CD14-positive monocyte (primary cell): ENCODE data around the gene ZBTB7C. TPM values are rescaled to one million over a fixed set of nuclear protein-coding genes. Genes with fewer than 3 reads are reported as not detected.
A peak's percentile ranks its signal among the peaks of the same experiment; 100 is the strongest.

ENCODE experiments used
- DNase-seq, 3 donors: peaks; one replicate each; pipeline ENCODE4 v3.0.0-alpha.2; 2011 to 2022
- H2AFZ ChIP-seq: 2 replicates; pipeline ENCODE4 v1.6.0; 2012; ENCODE audit warnings: mild to moderate bottlenecking, low read depth, low read length, inconsistent platforms; ENCODE audit not compliant: insufficient read depth, poor library complexity, severe bottlenecking
- H3K27ac ChIP-seq, 2 donors: 1 replicate in 1 of 2; 2 replicates in 1 of 2; pipeline ENCODE4 v1.5.1; 2012 to 2013; ENCODE audit warnings: low read length in 2 of 2, control low read depth in 1 of 2, inconsistent platforms in 1 of 2, low read depth in 1 of 2, mild to moderate bottlenecking in 1 of 2
- H3K27me3 ChIP-seq, 2 donors: one replicate each; pipeline versions ENCODE4 v1.6.0 to v1.6.1; 2011 to 2013; ENCODE audit warnings: low read length in 2 of 2; ENCODE audit not compliant: control insufficient read depth in 2 of 2, insufficient read depth in 2 of 2
- H3K36me3 ChIP-seq, 2 donors: replicated peaks in 1 of 2; 1 replicate in 1 of 2; 2 replicates in 1 of 2; pipeline versions ENCODE4 v1.5.1 to v1.6.1; 2012 to 2013; ENCODE audit warnings: low read length in 2 of 2, control low read depth in 1 of 2, inconsistent platforms in 1 of 2, mild to moderate bottlenecking in 1 of 2; ENCODE audit not compliant: insufficient read depth in 2 of 2, control insufficient read depth in 1 of 2
- H3K4me1 ChIP-seq, 2 donors: 1 replicate in 1 of 2; 2 replicates in 1 of 2; pipeline versions ENCODE4 v1.5.1 to v1.6.1; 2012 to 2013; ENCODE audit warnings: low read length in 2 of 2, control low read depth in 1 of 2, inconsistent platforms in 1 of 2, mild to moderate bottlenecking in 1 of 2, moderate library complexity in 1 of 2; ENCODE audit not compliant: insufficient read depth in 2 of 2, control insufficient read depth in 1 of 2
- H3K4me2 ChIP-seq: replicated peaks from 2 replicates; pipeline ENCODE3; 2012; ENCODE audit warnings: low read length, moderate library complexity, mild to moderate bottlenecking; ENCODE audit not compliant: poor library complexity, severe bottlenecking; ENCODE audit errors: extremely low read depth
- H3K4me3 ChIP-seq, 3 experiments: fragments of 200-600 bp in 1 of 3; sonication (generic) in 1 of 3; replicated peaks in 1 of 3; 1 replicate in 2 of 3; 2 replicates in 1 of 3; pipeline ENCODE4 v1.5.1; 2011 to 2013; ENCODE audit warnings: low read length in 3 of 3, mild to moderate bottlenecking in 3 of 3, control low read depth in 2 of 3, low read depth in 2 of 3, inconsistent platforms in 1 of 3, moderate library complexity in 1 of 3
- H3K79me2 ChIP-seq: 2 replicates; pipeline ENCODE4 v1.6.0; 2012; ENCODE audit warnings: mild to moderate bottlenecking, control low read depth, inconsistent platforms, low read length, moderate library complexity; ENCODE audit not compliant: insufficient read depth
- H3K9ac ChIP-seq: 2 replicates; pipeline ENCODE4 v1.6.0; 2017; ENCODE audit warnings: low read length, mild to moderate bottlenecking; ENCODE audit not compliant: insufficient read depth, poor library complexity, severe bottlenecking
- H3K9me3 ChIP-seq, 2 donors: replicated peaks in 1 of 2; 1 replicate in 1 of 2; 2 replicates in 1 of 2; pipeline versions ENCODE4 v1.5.1 to v1.6.1; 2012 to 2013; ENCODE audit warnings: low read length in 2 of 2, control low read depth in 1 of 2; ENCODE audit not compliant: control insufficient read depth in 1 of 2, insufficient read depth in 1 of 2
- H4K20me1 ChIP-seq: 2 replicates; pipeline ENCODE4 v1.6.0; 2012; ENCODE audit warnings: mild to moderate bottlenecking, low read length, control low read depth, moderate library complexity; ENCODE audit not compliant: insufficient read depth
- H3K27ac Mint-ChIP-seq, 7 donors: one replicate each; pipeline ENCODE4 v1.8.0; 2020; ENCODE audit warnings: mild to moderate bottlenecking in 7 of 7, mixed read lengths in 7 of 7, moderate library complexity in 6 of 7, inconsistent platforms in 2 of 7
- H3K27me3 Mint-ChIP-seq, 3 donors: one replicate each; pipeline ENCODE4 v1.8.0; 2021 to 2022; ENCODE audit warnings: low read depth in 3 of 3, mild to moderate bottlenecking in 3 of 3, mixed read lengths in 3 of 3, moderate library complexity in 3 of 3, inconsistent platforms in 1 of 3
- H3K36me3 Mint-ChIP-seq, 2 donors: one replicate each; pipeline ENCODE4 v1.8.0; 2020; ENCODE audit warnings: mixed read lengths in 2 of 2, inconsistent platforms in 1 of 2, mild to moderate bottlenecking in 1 of 2
- H3K4me1 Mint-ChIP-seq: one replicate; pipeline ENCODE4 v1.8.0; 2020; ENCODE audit warnings: mild to moderate bottlenecking, mixed read lengths
- H3K4me3 Mint-ChIP-seq, 2 donors: one replicate each; pipeline ENCODE4 v1.8.0; 2020; ENCODE audit warnings: mild to moderate bottlenecking in 2 of 2, mixed read lengths in 2 of 2, moderate library complexity in 1 of 2
- H3K9me3 Mint-ChIP-seq, 7 donors: one replicate each; pipeline ENCODE4 v1.8.0; 2020 to 2022; ENCODE audit warnings: mixed read lengths in 7 of 7, mild to moderate bottlenecking in 6 of 7, moderate library complexity in 6 of 7, inconsistent platforms in 2 of 7
- WGBS: methylation state at CpG from one replicate; pipeline ENCODE4 v1.1.5; 2013; ENCODE audit warnings: missing lambda C conversion rate; ENCODE audit not compliant: insufficient coverage; 5-methylcytosine and 5-hydroxymethylcytosine counted together
- intact Hi-C, 2 donors: fragments of 100-400 bp; cut with micrococcal nuclease; formaldehyde crosslinking; loops; one replicate each; pipeline versions ENCODE4 v1.15.0 to v1.15.1; 2023
- polyA plus RNA-seq, 3 donors: library from polyadenylated mRNA; depleted of rRNA in 1 of 3; unstranded in 2 of 3; stranded (reverse) in 1 of 3; fragments of 300-500 nt in 2 of 3; fragments of >200 nt in 1 of 3; fragmentation: Illumina TruSeq in 2 of 3; gene quantifications; 1 replicate in 2 of 3; 2 replicates in 1 of 3; pipeline ENCODE4 v1.2.3, GENCODE V29; 2012 to 2021
- TF ChIP-seq, protein P1 (sequence below): fragments of 200-600 bp; IDR thresholded peaks from one replicate; pipeline ENCODE4 v1.8.0; 2022; ENCODE audit warnings: antibody characterized with exemption, mild to moderate bottlenecking

Gene ZBTB7C
- polyA plus RNA-seq, 3 donors, result 0.03 to 0.09 TPM; not detected in 1

DNA sequence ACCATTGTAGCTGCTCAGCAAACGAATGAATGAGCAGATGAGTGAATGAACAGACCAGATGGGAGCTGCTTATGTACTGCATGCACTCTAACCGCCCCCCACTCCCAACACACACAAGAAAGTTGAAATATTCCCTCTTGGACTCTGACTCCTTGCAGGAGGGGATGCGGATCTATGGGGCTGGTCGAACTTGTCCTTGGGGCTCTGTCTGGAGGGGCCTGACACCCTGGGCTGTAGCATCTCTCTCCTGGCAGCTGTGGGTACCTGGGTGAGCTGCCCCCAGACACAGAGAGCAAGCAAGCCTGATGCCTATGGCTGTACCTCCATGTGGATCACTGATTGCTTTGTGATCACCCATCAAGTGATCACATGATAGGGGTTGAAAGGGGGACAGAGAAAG is 286.4 kb downstream of the ZBTB7C start:
- Histone ChIP-seq H3K79me2 (no peaks in the 10 kb centered on the region), H3K9me3 (no peaks in the 10 kb centered on the region), H3K4me3 (no peak overlapping the region), H4K20me1 (no peaks in the 10 kb centered on the region), H3K27ac (no peak overlapping the region), H3K9ac (no peak overlapping the region), H3K27me3 (peaks cover 0 to 14% of the 10 kb centered on the region in 2 donors), H3K4me1 (no peaks in the 10 kb centered on the region), H2AFZ (no peak overlapping the region), H3K36me3 (no peaks in the 10 kb centered on the region), H3K4me2 (no peak overlapping the region)
- intact Hi-C loops, result loop anchor here in 1 of 2 donors (2.0 kb wide), 1 partner anchor 20 kb away; no protein-coding TSS in a partner anchor
- peaks cover 8 to 17% (median 15%) of the 10 kb centered on the region in 3 donors for H3K27me3 Mint-ChIP-seq
- H3K27ac Mint-ChIP-seq, result peak overlapping the region in 1 of 7 donors; percentile 28
- TF ChIP-seq, protein P1, sequence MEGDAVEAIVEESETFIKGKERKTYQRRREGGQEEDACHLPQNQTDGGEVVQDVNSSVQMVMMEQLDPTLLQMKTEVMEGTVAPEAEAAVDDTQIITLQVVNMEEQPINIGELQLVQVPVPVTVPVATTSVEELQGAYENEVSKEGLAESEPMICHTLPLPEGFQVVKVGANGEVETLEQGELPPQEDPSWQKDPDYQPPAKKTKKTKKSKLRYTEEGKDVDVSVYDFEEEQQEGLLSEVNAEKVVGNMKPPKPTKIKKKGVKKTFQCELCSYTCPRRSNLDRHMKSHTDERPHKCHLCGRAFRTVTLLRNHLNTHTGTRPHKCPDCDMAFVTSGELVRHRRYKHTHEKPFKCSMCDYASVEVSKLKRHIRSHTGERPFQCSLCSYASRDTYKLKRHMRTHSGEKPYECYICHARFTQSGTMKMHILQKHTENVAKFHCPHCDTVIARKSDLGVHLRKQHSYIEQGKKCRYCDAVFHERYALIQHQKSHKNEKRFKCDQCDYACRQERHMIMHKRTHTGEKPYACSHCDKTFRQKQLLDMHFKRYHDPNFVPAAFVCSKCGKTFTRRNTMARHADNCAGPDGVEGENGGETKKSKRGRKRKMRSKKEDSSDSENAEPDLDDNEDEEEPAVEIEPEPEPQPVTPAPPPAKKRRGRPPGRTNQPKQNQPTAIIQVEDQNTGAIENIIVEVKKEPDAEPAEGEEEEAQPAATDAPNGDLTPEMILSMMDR, result no peak
- no peak overlapping the region for H3K4me3 Mint-ChIP-seq
- H3K9me3 Mint-ChIP-seq, result no peaks in the 10 kb centered on the region
- 92% methylated on average over 2 of the region's 4 CpGs for WGBS
- no peaks in the 10 kb centered on the region for H3K4me1 Mint-ChIP-seq
- no peaks in the 10 kb centered on the region for H3K36me3 Mint-ChIP-seq
- DNase-seq, result no peak

DNA sequence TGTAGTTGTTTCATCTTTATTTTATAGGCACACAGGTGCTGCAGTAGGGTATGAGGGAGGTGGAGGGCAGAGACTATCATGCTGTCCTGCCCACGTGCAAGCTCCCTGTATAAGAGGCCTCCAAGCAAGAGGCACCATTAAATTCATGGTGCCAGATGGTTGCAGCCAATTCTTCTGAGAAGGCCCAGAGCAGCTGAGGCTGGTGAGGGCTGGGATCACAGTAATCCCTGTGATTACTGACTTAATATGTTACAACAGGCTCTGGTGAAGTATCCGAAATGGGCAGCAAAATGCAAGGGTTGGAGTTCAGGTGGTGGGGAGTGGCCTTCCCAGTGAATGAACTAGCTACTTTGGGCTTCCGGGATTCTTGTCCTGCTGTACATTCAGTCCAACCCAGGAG is 286.8 kb downstream of the ZBTB7C start:
- 83% methylated on average over 2 of the region's 3 CpGs for WGBS
- no peaks in the 10 kb centered on the region for H3K36me3 Mint-ChIP-seq
- no peak overlapping the region for H3K27ac ChIP-seq
- no peak overlapping the region for H3K4me3 ChIP-seq
- DNase-seq, result no peak
- no peak overlapping the region for H3K4me3 Mint-ChIP-seq
- no peak overlapping the region for H3K4me2 ChIP-seq
- H3K4me1 Mint-ChIP-seq, result no peaks in the 10 kb centered on the region
- no peaks in the 10 kb centered on the region for H4K20me1 ChIP-seq
- H3K9me3 Mint-ChIP-seq, result no peaks in the 10 kb centered on the region
- no peak overlapping the region for H2AFZ ChIP-seq
- no peaks in the 10 kb centered on the region for H3K79me2 ChIP-seq
- H3K9ac ChIP-seq, result no peak overlapping the region
- H3K27me3 ChIP-seq, result peaks cover 0 to 14% of the 10 kb centered on the region in 2 donors
- no peaks in the 10 kb centered on the region for H3K9me3 ChIP-seq
- intact Hi-C loops, result loop anchor here in 1 of 2 donors (2.0 kb wide), 1 partner anchor 20 kb away; no protein-coding TSS in a partner anchor
- H3K36me3 ChIP-seq, result no peaks in the 10 kb centered on the region
- H3K27me3 Mint-ChIP-seq, result peaks cover 8 to 17% (median 14%) of the 10 kb centered on the region in 3 donors
- no peaks in the 10 kb centered on the region for H3K4me1 ChIP-seq
- TF ChIP-seq, protein P1, result no peak
- no peak overlapping the region for H3K27ac Mint-ChIP-seq
